ENCODE results near the gene IRX5. TPM values are rescaled to one million over a fixed set of nuclear protein-coding genes. Genes with fewer than 3 reads are reported as not detected.

IRX5 gene
- total RNA-seq, 6 donors from 2014 or later, result 15.2 to 45.6 (median 31.9) TPM

DNA sequence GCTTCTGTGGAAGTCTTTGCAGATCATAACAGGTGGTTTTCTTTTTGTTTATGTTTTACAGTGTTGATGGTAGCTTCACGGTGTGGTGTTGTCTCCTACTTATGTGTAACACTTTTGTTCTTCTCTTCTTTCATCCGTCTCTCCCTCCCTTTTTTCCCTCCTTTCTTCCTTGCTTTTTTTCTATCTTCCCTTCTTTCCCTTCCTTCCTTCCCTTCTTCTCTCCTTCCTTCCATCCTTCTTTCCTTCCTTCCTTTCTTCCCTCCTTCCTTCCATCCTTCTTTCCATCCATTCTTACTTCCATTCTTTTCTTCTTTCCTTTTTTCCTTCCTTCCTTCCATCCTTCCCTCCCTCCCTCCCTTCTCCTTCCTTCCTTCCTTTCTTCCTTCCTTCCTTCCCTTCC, 31.4 kb downstream of the IRX5 start:
- Histone ChIP-seq H3K9me3 (no peaks in the 10 kb centered on the region), H3K36me3 (no peaks in the 10 kb centered on the region), H3K27ac (no peak overlapping the region), H3K4me1 (no peaks in the 10 kb centered on the region), H3K27me3 (no peaks in the 10 kb centered on the region), H3K4me3 (no peak overlapping the region)
- no peak for TF ChIP-seq POLR2AphosphoS5 (IDR thresholded peaks at IDR 0.05)
- TF ChIP-seq, protein P1, sequence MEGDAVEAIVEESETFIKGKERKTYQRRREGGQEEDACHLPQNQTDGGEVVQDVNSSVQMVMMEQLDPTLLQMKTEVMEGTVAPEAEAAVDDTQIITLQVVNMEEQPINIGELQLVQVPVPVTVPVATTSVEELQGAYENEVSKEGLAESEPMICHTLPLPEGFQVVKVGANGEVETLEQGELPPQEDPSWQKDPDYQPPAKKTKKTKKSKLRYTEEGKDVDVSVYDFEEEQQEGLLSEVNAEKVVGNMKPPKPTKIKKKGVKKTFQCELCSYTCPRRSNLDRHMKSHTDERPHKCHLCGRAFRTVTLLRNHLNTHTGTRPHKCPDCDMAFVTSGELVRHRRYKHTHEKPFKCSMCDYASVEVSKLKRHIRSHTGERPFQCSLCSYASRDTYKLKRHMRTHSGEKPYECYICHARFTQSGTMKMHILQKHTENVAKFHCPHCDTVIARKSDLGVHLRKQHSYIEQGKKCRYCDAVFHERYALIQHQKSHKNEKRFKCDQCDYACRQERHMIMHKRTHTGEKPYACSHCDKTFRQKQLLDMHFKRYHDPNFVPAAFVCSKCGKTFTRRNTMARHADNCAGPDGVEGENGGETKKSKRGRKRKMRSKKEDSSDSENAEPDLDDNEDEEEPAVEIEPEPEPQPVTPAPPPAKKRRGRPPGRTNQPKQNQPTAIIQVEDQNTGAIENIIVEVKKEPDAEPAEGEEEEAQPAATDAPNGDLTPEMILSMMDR (IDR thresholded peaks at IDR 0.05), result no peak
- no peak for TF ChIP-seq POLR2A (IDR thresholded peaks at IDR 0.05)
- no peak for TF ChIP-seq EP300 (IDR thresholded peaks at IDR 0.05)
- ATAC-seq (ENCODE audit: low FRiP score in 2 of 2), result no peak
- no peak for DNase-seq
- WGBS, 2 donors, result 67 to 79% methylated on average over 2 of the region's 2 CpGs

DNA sequence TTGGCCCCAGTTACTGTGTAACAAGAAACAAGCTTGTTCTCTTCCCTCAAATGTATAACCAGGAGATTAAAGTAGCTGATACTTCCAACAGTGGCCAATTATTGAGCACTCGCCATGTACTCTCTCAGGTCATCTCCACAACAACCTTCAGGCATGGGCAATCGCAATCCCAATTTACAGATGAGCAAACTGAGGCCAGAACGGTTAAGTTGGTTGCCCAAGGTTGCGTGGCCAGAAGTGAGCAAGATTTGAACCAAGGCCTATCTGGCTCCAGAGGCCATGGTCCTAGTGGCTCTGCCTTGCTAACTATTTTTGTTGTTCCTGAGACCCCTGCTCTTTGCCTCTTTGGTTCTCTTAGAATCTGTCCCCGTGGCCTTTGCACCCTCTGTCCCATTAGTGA, 33.6 kb downstream of the IRX5 start:
- TF ChIP-seq EP300 (IDR thresholded peaks at IDR 0.05), result no peak
- TF ChIP-seq POLR2A (IDR thresholded peaks at IDR 0.05), result no peak
- TF ChIP-seq, protein P1 (IDR thresholded peaks at IDR 0.05), result no peak
- no peak for TF ChIP-seq POLR2AphosphoS5 (IDR thresholded peaks at IDR 0.05)
- H3K9me3 ChIP-seq, result no peaks in the 10 kb centered on the region
- WGBS, 2 donors, result 91 to 93% methylated on average over 5 of the region's 5 CpGs
- DNase-seq (no peak), ATAC-seq (ENCODE audit: low FRiP score in 2 of 2) (no peak)
- H3K4me3 ChIP-seq, result no peak overlapping the region
- no peaks in the 10 kb centered on the region for H3K27me3 ChIP-seq
- H3K27ac ChIP-seq, result no peak overlapping the region
- no peaks in the 10 kb centered on the region for H3K36me3 ChIP-seq
- H3K4me1 ChIP-seq, result no peaks in the 10 kb centered on the region

- ATAC-seq (ENCODE audit: low FRiP score in 2 of 2), result no peak
- TF ChIP-seq EP300 (IDR thresholded peaks at IDR 0.05) (no peak), POLR2A (IDR thresholded peaks at IDR 0.05) (no peak), POLR2AphosphoS5 (IDR thresholded peaks at IDR 0.05) (no peak)
- TF ChIP-seq, protein P1 (IDR thresholded peaks at IDR 0.05), result no peak
- H3K36me3 ChIP-seq, result no peaks in the 10 kb centered on the region
- no peak for DNase-seq
- no peak overlapping the region for H3K4me3 ChIP-seq
- no peaks in the 10 kb centered on the region for H3K4me1 ChIP-seq
- H3K27ac ChIP-seq, result no peak overlapping the region
- no peaks in the 10 kb centered on the region for H3K9me3 ChIP-seq
- WGBS, 2 donors, result 49 to 82% methylated on average over 2 of the region's 2 CpGs
- H3K27me3 ChIP-seq, result no peaks in the 10 kb centered on the region
Measured at GRCh38 chr16:54965464-54965863, 34.8 kb downstream of the IRX5 start.

DNA sequence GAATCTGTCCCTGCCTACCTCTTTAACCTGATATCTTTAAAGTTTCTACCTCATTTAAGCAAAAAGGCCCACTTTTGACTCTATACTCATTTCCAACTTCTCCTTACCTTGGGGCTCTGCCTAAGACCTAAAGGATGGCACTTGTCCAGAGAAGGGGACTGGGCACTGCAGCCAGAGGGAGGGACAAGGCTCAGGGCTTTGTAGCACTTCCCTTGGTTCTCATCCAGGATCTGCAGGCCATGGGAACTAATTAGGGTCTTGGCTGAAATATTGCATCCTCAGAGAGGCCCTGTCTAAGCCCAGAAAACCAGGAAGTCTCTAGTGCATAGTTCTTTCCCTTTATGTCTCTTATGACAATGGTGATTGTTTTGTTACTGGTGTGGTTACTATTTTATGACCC, 37.3 kb downstream of the IRX5 start:
- no peaks in the 10 kb centered on the region for H3K4me1 ChIP-seq
- DNase-seq (no peak), ATAC-seq (ENCODE audit: low FRiP score in 2 of 2) (no peak)
- no peak overlapping the region for H3K4me3 ChIP-seq
- no peak overlapping the region for H3K27ac ChIP-seq
- no peaks in the 10 kb centered on the region for H3K9me3 ChIP-seq
- no peaks in the 10 kb centered on the region for H3K36me3 ChIP-seq
- no peaks in the 10 kb centered on the region for H3K27me3 ChIP-seq
- TF ChIP-seq POLR2A (IDR thresholded peaks at IDR 0.05) (no peak), POLR2AphosphoS5 (IDR thresholded peaks at IDR 0.05) (no peak), EP300 (IDR thresholded peaks at IDR 0.05) (no peak)
- TF ChIP-seq, protein P1 (IDR thresholded peaks at IDR 0.05), result no peak

DNA sequence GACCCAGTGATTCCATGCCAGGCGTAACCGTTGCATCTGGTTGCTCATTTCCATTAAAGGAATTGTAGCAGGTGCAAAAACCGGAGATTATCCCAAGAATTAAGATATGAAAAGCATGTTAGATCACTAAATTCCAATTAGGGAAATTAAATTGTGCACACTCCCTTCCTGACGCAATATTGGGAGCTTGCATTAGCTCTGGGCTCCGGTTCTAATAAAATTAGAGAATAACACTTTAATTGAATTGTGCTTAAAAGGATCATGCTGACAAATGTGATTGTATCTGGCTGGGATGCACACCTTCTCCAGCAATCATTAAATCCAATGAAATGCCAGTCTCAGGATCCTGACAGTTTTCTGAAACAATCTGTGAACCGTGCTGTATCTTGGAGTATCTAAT, 38.1 kb downstream of the IRX5 start:
- no peak overlapping the region for H3K27ac ChIP-seq
- no peaks in the 10 kb centered on the region for H3K27me3 ChIP-seq
- ATAC-seq (ENCODE audit: low FRiP score in 2 of 2) (no peak), DNase-seq (no peak)
- TF ChIP-seq POLR2AphosphoS5 (IDR thresholded peaks at IDR 0.05) (no peak), POLR2A (IDR thresholded peaks at IDR 0.05) (no peak), EP300 (IDR thresholded peaks at IDR 0.05) (no peak)
- TF ChIP-seq, protein P1 (IDR thresholded peaks at IDR 0.05), result no peak
- H3K36me3 ChIP-seq, result no peaks in the 10 kb centered on the region
- 81 to 91% methylated on average over 6 of the region's 6 CpGs for WGBS, 2 donors
- no peak overlapping the region for H3K4me3 ChIP-seq
- no peaks in the 10 kb centered on the region for H3K9me3 ChIP-seq
- H3K4me1 ChIP-seq, result no peaks in the 10 kb centered on the region

Data from upper lobe of left lung (tissue), 6 donors.